K562 (cell line): ENCODE results near the gene PSRC1. TPM values are rescaled to one million over a fixed set of nuclear protein-coding genes. Genes with fewer than 3 reads are reported as not detected.

ENCODE experiments used
- ATF3 ChIP-seq, 2 experiments: fragments of 450-650 bp in 1 of 2; sonication (generic) in 1 of 2; formaldehyde crosslinking in 1 of 2; IDR thresholded peaks in 1 of 2; conservative IDR thresholded peaks in 1 of 2; 2 replicates each; pipeline versions ENCODE4 v1.6.1 to v1.8.1; 2016 to 2023; ENCODE audit warnings: mild to moderate bottlenecking in 2 of 2, moderate library complexity in 2 of 2, inconsistent platforms in 1 of 2, missing genetic modification reagents in 1 of 2
- BRCA1 ChIP-seq, 2 experiments: fragments of 450-650 bp in 1 of 2; sonication (generic) in 1 of 2; formaldehyde crosslinking in 1 of 2; IDR thresholded peaks; 2 replicates each; pipeline versions ENCODE4 v1.5.0 to v1.6.1; 2017 to 2020; ENCODE audit warnings: mild to moderate bottlenecking in 1 of 2, missing genetic modification reagents in 1 of 2
- CEBPZ ChIP-seq: fragments of 150-350 bp; IDR thresholded peaks from 2 replicates; pipeline ENCODE4 v1.6.1; 2014; ENCODE audit warnings: low read depth, mild to moderate bottlenecking, low read length, borderline replicate concordance
- ELF1 ChIP-seq: fragments of 200-800 bp; sonication (Bioruptor generic); IDR thresholded peaks from 2 replicates; pipeline ENCODE4 v1.6.1; 2016; ENCODE audit warnings: missing genetic modification characterization, missing compliant biosample characterization
- GABPA ChIP-seq: fragments of 200-800 bp; sonication (Bioruptor generic); conservative IDR thresholded peaks from 2 replicates; pipeline ENCODE4 v1.6.1; 2016; ENCODE audit warnings: low read depth, missing genetic modification characterization, missing compliant biosample characterization
- GATA2 ChIP-seq: sonication (generic); formaldehyde crosslinking; IDR thresholded peaks from 2 replicates; pipeline ENCODE4 v1.4.0; 2020; ENCODE audit warnings: mild to moderate bottlenecking, missing genetic modification reagents
- HDAC8 ChIP-seq: fragments of 450-650 bp; IDR thresholded peaks from 2 replicates; pipeline ENCODE4 v1.6.1; 2016; ENCODE audit warnings: mild to moderate bottlenecking, missing genetic modification characterization, moderate library complexity, missing compliant biosample characterization
- HMBOX1 ChIP-seq: sonication (generic); IDR thresholded peaks from 2 replicates; pipeline ENCODE4 v1.6.1; 2016
- HNRNPK ChIP-seq: fragments of 200-400 bp; formaldehyde crosslinking; IDR thresholded peaks from one replicate; pipeline ENCODE4 v1.6.1; 2018; ENCODE audit warnings: mild to moderate bottlenecking, low read depth, low read length; ENCODE audit not compliant: poor library complexity, severe bottlenecking
- KDM4B ChIP-seq, 2 experiments: fragments of 450-650 bp in 1 of 2; sonication (generic) in 1 of 2; IDR thresholded peaks; 2 replicates each; pipeline ENCODE4 v1.6.1; 2016 to 2017; ENCODE audit warnings: borderline replicate concordance in 2 of 2, antibody characterized with exemption in 1 of 2, low read depth in 1 of 2, mild to moderate bottlenecking in 1 of 2
- NBN ChIP-seq: fragments of 450-650 bp; IDR thresholded peaks from 2 replicates; pipeline ENCODE4 v1.6.1; 2016; ENCODE audit warnings: low read depth, mild to moderate bottlenecking
- NKRF ChIP-seq: fragments of 450-650 bp; IDR thresholded peaks from 2 replicates; pipeline ENCODE4 v1.6.1; 2016; ENCODE audit warnings: borderline replicate concordance
- PHF20 ChIP-seq: fragments of 450-650 bp; IDR thresholded peaks from 2 replicates; pipeline ENCODE4 v1.6.1; 2018; ENCODE audit not compliant: partially characterized antibody
- RNF2 ChIP-seq: sonication (generic); IDR thresholded peaks from 2 replicates; pipeline ENCODE4 v1.6.1; 2016
- TFAP4 ChIP-seq: sonication (generic); formaldehyde crosslinking; IDR thresholded peaks from 2 replicates; pipeline ENCODE4 v1.8.0; 2022; ENCODE audit warnings: missing genetic modification reagents, mild to moderate bottlenecking, moderate library complexity, borderline replicate concordance
- ZBTB12 ChIP-seq: fragments of 250-450 bp; sonication (Bioruptor Pico); IDR thresholded peaks from 2 replicates; pipeline ENCODE4 v1.4.0; 2020
- ZEB2 ChIP-seq: fragments of 450-650 bp; IDR thresholded peaks from 2 replicates; pipeline ENCODE4 v1.6.1; 2016
- ZNF57 ChIP-seq: fragments of 450-650 bp; formaldehyde crosslinking; IDR thresholded peaks from 2 replicates; pipeline ENCODE4 v1.4.0; 2020; ENCODE audit warnings: mild to moderate bottlenecking, moderate library complexity
- polyA plus RNA-seq, 8 experiments: library from polyadenylated mRNA; depleted of rRNA in 4 of 8; stranded (reverse) in 5 of 8; unstranded in 3 of 8; fragments of >200 nt; fragmentation: Nextera tagmentation in 2 of 8; fragmentation: Illumina TruSeq in 1 of 8; extraction: Ambion mirVana in 2 of 8; extraction: Trizol in 1 of 8; gene quantifications; 2 replicates each; pipeline versions ENCODE4 v1.2.1 to v1.2.3, GENCODE V29; 2011 to 2014; ENCODE audit warnings: inconsistent platforms in 1 of 8, missing spikeins in 1 of 8
- total RNA-seq, 7 experiments: library from RNA; depleted of rRNA in 6 of 7; stranded (reverse); fragments of >200 nt in 6 of 7; fragmentation: Illumina TruSeq in 2 of 7; extraction: Trizol in 2 of 7; gene quantifications; 2 replicates each; pipeline versions ENCODE4 v1.2.1 to v1.2.3, GENCODE V29; 2011 to 2021; ENCODE audit warnings: low replicate concordance in 1 of 7

Gene PSRC1
- total and polyA plus RNA-seq, 9 of the 15 experiments (the other 6 are each of a cell fraction or from before 2014, with no cell fraction given), result 6.5 to 65.2 (median 39.3) TPM

GRCh38 chr1:109300650-109301151, 17.8 kb upstream of the PSRC1 start (continued):
- TF ChIP-seq ATF3 (IDR thresholded peaks at IDR 0.05) (peak; percentile 86), ATF3 (CRISPR knock-in tag; conservative IDR thresholded peaks at IDR 0.05) (no peak), ZBTB12 (no peak), RNF2 (no peak), HNRNPK (no peak), GABPA (tag) (no peak), ELF1 (tag) (no peak), BRCA1 (IDR thresholded peaks at IDR 0.05) (no peak), BRCA1 (CRISPR knock-in tag; IDR thresholded peaks at IDR 0.05) (no peak), NKRF (no peak), KDM4B (IDR thresholded peaks at IDR 0.05; ENCODE audit: borderline replicate concordance in 2 of 2, low read depth in 1 of 2) (no peak), NBN (no peak), ZEB2 (no peak), HDAC8 (tag) (no peak), PHF20 (no peak), TFAP4 (CRISPR knock-in tag) (peak; percentile 32; the same call in 1 of the 2 replicates), CEBPZ (no peak), GATA2 (CRISPR knock-in tag) (no peak), ZNF57 (no peak), HMBOX1 (no peak)
